Daoy (cell line): ENCODE data around the gene PDE1A. TPM values are rescaled to one million over a fixed set of nuclear protein-coding genes. Genes with fewer than 3 reads are reported as not detected.

Experiments used
- DNase-seq: peaks from one replicate; pipeline ENCODE4 v3.0.0-alpha.2; 2015; ENCODE audit warnings: low read depth
- total RNA-seq: library from RNA; depleted of rRNA; stranded (reverse); fragments of >200 nt; shearing (Covaris generic); gene quantifications from 2 replicates; pipeline ENCODE4 v1.2.3, GENCODE V29; 2014; rRNA removed

The PDE1A gene
- not detected in 2 replicates for total RNA-seq

DNA sequence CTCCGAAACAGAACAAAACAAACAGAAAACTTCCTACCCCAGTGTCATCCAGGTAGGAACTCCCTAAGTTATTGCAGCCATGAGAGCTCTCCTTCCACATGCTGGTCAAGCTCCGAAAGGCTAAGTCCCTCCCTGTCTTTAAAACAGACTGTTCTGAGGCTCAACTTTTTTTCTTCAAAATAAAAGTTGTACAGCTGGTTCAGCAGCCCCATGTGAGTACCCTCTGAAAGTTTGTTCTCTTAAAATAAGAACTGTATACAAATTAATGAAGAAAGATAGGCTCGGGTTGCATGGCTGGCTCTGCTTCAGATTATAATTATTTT is at the start of gene PDE1A:
PDE1A (minus strand) TSS at position 119 of the 323 bp plus-strand sequence.
- DNase-seq: no peak

GRCh38 chr2:182473635-182474034 is 46.8 kb upstream of the PDE1A start:
- DNase-seq: no peak

DNA sequence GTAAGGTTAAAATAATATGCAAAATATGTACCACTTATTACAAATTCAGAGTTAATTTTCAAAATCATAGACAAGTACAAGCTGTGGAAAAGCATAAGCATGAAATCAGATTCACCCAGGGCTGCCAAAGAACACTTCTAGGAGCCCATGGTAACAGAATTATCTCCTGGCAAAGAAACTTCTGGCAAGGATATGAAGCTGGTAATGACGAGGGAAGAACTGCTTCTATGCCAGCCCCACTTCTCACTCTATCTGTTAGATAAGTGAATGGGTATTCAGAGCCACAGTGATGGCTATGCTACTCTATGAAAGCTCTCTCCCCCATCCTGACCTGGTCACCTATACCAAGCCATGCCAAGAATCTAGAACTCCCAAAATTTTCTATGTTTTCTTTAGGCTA is 36.9 kb upstream of the PDE1A start:
- DNase-seq: no peak

GRCh38 chr2:182456784-182457183 is 29.9 kb upstream of the PDE1A start:
- DNase-seq: no peak

- no peak for DNase-seq
Measured at GRCh38 chr2:182452456-182452990, 25.7 kb upstream of the PDE1A start.

DNA sequence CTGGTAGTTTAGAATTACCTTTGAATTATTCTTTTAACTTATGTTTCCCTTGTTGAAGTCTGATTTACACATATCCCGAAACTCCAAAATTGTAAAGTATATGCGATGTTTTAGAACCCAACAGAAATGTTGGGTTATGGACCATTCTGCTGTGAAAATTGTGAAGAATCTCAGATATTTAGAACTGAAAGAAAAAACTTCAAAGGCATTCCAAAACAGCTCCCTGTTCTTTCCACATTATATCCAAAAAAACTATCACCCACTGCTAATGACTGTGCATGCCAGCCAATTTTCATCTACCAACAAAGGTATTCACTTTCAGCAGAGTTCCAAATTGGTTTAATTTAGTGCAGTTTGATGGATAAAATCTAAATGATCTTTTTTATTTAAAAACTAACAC is 21.5 kb upstream of the PDE1A start:
- DNase-seq: no peak

DNA sequence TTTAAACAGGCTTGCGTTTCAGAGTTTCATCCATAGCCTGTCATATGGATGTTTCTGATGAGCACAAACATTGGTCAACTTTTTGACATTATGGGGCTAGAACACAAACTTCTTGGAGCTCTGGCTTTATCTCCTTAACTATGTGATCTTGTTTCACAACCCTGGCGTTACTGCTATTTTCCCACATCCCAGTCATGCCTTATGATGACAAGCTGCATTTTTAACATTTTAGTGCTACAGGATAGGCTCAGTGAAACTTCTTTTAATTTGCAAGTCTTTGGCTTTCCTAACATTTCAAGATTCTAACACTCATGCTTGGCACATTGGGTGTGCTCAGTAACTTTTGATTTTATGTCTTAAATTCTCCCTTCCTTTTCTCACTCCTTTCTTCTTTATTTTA is 21.0 kb upstream of the PDE1A start:
- DNase-seq: no peak

GRCh38 chr2:182447163-182447562 is 20.3 kb upstream of the PDE1A start:
- DNase-seq: no peak

GRCh38 chr2:182446087-182446486 is 19.3 kb upstream of the PDE1A start:
- DNase-seq: no peak

DNA sequence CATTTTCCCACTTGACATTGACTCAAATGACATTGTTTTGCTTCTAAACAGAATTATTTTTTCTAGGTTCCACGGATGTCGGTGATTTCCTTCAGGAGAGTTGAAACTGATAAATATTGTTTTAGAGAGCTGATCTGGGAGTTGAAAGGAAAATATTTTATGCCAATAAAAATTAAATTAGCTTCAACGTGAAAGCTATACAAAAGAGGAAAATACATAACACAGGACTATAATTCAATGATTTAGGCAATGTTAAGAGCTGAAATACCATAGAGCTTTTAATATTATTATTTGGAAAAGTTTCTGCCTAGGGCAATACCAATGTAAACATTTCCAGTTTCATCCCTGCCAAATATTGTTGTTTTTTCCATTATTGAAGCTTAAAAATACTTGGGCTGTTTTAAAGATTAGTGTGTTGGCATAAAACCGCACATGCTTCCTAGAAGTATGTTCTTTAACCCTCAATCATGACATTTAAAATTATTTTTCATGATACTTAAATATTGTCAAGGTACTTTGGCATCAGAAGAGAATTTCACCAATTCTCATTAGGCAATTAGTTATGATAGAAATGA is 18.6 kb upstream of the PDE1A start:
- DNase-seq: no peak

- DNase-seq: no peak
Measured at GRCh38 chr2:182444806-182445205, 18.0 kb upstream of the PDE1A start.

DNA sequence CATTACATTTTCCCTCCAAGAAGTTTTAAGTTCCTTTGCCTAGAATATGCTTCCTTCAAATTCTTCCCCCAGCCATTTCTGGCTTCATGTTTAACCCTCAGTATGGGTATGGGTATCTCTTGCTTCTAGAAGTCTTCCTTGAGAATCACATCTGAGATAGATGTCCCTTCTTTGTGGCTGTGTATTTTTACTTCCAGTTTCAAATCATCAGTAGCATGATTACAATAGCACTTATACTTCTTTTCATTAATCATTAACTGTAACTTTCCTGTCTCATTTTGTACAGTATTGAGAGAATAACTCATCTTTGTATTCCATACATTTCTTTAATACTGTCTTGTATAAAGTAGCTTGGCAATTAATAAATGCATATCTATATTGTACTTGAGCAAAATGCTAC is 17.3 kb upstream of the PDE1A start:
- DNase-seq: no peak

DNA sequence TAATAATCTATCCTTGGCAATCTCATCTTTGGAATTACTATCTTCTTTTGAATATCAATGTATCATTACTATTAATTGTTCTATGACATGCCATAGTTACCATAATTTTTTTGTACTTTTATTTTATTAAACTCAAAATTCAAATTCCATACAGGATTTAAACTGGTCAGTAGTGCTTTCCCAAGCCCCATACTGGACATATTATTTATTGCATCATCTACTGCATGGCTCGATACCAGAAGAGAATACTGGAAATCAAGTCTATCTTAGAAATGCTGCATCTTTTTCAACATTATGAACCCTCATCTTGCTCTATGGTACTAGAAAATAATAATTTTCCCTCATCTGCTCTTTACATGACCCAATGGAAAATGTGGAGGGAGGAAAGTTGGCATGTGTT is 9.4 kb upstream of the PDE1A start:
- no peak for DNase-seq

DNA sequence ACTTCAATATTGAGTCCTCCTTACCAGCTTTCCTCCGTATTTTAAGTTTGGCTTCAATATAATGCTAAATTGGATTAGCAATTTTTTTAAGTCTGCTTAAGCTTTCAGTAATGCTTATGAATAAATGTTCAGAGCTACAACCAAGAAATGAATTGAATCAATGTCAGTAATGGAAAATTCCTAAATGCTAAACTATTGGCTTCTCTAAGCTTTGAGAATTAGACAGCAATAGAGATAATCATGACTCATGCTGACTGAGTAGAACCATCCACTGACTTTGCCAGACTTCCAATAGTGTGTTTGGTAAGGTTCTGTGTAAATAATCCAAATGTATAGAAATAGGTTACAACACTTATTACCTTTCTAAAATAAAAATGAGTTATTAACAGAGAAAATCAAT is 8.9 kb upstream of the PDE1A start:
- DNase-seq: no peak

- no peak for DNase-seq
Measured at GRCh38 chr2:182432051-182432450, 5.2 kb upstream of the PDE1A start.

GRCh38 chr2:182428476-182428875 is 1.6 kb upstream of the PDE1A start:
- no peak for DNase-seq

DNA sequence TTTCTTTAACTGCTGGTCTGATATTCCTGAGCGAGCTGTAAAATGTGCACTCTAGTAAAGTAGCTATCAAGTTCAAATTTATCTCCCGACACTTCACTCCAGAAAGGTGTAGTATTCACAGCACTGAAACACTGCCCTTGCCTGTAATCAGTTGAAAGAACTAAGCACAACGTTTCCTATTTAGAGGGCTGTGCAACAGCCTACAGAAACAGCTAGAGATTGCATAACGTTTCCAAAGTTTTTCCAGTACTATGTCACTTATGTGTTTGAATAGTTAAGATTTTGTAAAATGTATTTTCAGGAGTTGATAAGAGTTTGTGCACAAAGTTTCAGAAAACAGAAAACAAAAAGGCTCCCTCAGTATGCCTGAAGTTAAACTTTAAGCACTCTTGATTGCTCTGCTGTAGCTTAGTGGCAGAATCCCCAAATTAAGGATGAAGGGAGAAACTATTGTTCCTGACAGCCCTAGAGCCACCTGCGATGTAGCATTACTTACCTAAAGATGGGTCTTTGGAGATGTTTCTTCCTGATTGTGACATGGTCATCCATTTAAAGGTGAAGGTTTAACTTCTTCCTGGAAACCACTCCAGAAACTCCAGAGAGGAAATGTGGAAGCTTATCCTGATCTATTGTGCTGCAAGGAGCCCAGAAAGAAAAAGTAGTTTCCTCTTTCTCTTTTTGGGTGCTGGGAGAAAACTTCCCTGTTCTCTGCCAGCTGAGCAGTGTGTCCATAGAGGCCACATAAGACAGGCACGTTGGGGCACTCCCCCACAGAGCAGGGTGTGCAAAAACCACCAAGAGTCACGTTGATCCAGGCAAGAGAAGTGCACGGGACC is 536 bp downstream of the PDE1A start:
- no peak for DNase-seq

DNA sequence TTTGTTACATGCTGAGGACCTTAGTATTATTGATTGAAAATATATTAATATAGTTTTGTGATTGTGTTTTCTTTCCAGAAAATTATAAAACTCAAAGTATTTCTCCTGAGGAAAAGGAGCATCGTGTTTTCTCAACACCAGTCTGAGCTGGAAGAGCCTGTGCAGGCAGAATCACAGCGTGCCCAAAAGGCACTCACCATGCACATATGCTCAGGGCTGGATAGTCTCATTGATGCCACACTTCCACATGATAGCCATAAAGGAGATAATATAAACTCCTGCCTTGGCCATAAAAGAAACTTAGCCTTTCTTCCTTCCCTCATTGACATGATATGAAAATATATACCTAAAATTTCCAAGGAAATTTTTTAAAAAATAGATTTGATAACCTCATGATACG is 4.0 kb downstream of the PDE1A start:
- DNase-seq: no peak

- DNase-seq: no peak
Measured at GRCh38 chr2:182420669-182421068, 6.2 kb downstream of the PDE1A start.

DNA sequence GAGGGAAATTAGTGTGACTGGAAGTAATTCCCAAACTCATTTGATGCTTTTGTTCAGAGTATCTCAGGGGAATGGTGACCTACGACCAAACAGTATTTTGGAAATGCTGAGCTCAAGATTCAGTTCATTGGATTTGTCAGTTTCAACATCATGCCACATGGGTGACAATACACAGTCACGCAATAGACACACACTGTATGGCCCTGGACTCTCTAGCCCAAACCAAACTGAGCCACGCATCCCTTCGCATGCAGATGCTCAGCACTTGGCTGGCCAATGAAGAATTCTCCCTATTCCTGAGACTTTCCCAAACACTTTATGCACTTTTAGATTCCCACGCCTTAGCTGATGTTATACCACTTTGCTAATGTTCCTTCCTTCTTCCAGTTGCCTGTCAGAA is 10.0 kb downstream of the PDE1A start:
- no peak for DNase-seq

GRCh38 chr2:182416191-182416590 is 10.6 kb downstream of the PDE1A start:
- DNase-seq: no peak

- DNase-seq: no peak
Measured at GRCh38 chr2:182415771-182416170, 11.1 kb downstream of the PDE1A start.

GRCh38 chr2:182412858-182413257 is 14.0 kb downstream of the PDE1A start:
- no peak for DNase-seq

- no peak for DNase-seq
Measured at GRCh38 chr2:182410120-182410519, 16.7 kb downstream of the PDE1A start.
